Activated CD8-positive, alpha-beta T cell treated with anti-CD3 and anti-CD28 coated beads, Interleukin-2, amount 10 ng/mL, durations not matched to agents 7 days and 5 days (primary cell): ENCODE measurements around the gene NKAIN1. TPM values are rescaled to one million over a fixed set of nuclear protein-coding genes. Genes with fewer than 3 reads are reported as not detected.
A peak's percentile ranks its signal among the peaks of the same experiment; 100 is the strongest.
"Not testable (repeated sequence)": the region's sequence is repeated elsewhere in the genome, so short reads cannot be mapped to it uniquely, and the experiment has no call there.

Experiments used
- ATAC-seq: fragments of 150-1000 bp; cut with Tn5 transposase; one replicate; pipeline ENCODE4 v1.10.0; 2021; ENCODE audit warnings: moderate library complexity
- CTCF ChIA-PET: fragments of 350-600 bp; sonication (Branson Sonifier 250); formaldehyde crosslinking; loops from one replicate; lab custom pipeline; 2021; ENCODE audit warnings: antibody characterized with exemption; lab: Charles Lee
- POLR2A ChIA-PET: fragments of 350-600 bp; sonication (Branson Sonifier 250); formaldehyde crosslinking; loops from one replicate; lab custom pipeline; 2021; ENCODE audit warnings: antibody characterized with exemption; lab: Charles Lee
- DNase-seq: peaks from one replicate; pipeline ENCODE4 v3.0.0-alpha.2; 2020
- H3K27ac Mint-ChIP-seq: one replicate; pipeline ENCODE4 v1.8.0; 2021; ENCODE audit warnings: mild to moderate bottlenecking, mixed read lengths
- H3K27me3 Mint-ChIP-seq: one replicate; pipeline ENCODE4 v1.8.0; 2021; ENCODE audit warnings: low read depth, mixed read lengths
- H3K36me3 Mint-ChIP-seq: one replicate; pipeline ENCODE4 v1.8.0; 2021; ENCODE audit warnings: low read depth, mixed read lengths
- H3K4me1 Mint-ChIP-seq: one replicate; pipeline ENCODE4 v1.8.0; 2021; ENCODE audit warnings: low read depth, mixed read lengths
- H3K4me3 Mint-ChIP-seq: one replicate; pipeline ENCODE4 v1.8.0; 2021; ENCODE audit warnings: mild to moderate bottlenecking, mixed read lengths
- H3K9me3 Mint-ChIP-seq: one replicate; pipeline ENCODE4 v1.8.0; 2022; ENCODE audit warnings: mixed read lengths; ENCODE audit not compliant: insufficient read depth
- total RNA-seq, 2 experiments: library from RNA; stranded (reverse); gene quantifications; one replicate each; pipeline ENCODE4 v1.2.3, GENCODE V29; 2021

NKAIN1 gene
- total RNA-seq, 2 experiments from 2014 or later, result 0.63 to 2.0 TPM

GRCh38 chr1:31193729-31194128 is 46.0 kb downstream of the NKAIN1 start:
- no peak overlapping the region for H3K27ac Mint-ChIP-seq
- DNase-seq (no peak), ATAC-seq (no peak)
- no peaks in the 10 kb centered on the region for H3K27me3 Mint-ChIP-seq
- no peaks in the 10 kb centered on the region for H3K4me1 Mint-ChIP-seq
- CTCF ChIA-PET, result interaction anchor here (1.3 to 2.1 kb wide), 2 partner anchors 10 to 13 kb away, joined by 3 to 6 read pairs; no protein-coding TSS in a partner anchor
- no peaks in the 10 kb centered on the region for H3K36me3 Mint-ChIP-seq
- H3K9me3 Mint-ChIP-seq, result no peaks in the 10 kb centered on the region
- H3K4me3 Mint-ChIP-seq, result no peak overlapping the region
- POLR2A ChIA-PET, result no interaction called here

- Mint-ChIP-seq H3K4me1 (no peaks in the 10 kb centered on the region), H3K27ac (no peak overlapping the region), H3K4me3 (no peak overlapping the region), H3K36me3 (no peaks in the 10 kb centered on the region), H3K9me3 (no peaks in the 10 kb centered on the region), H3K27me3 (no peaks in the 10 kb centered on the region)
- ChIA-PET CTCF (interaction anchor here (2.3 kb wide), 1 partner anchor 10 kb away, joined by 9 read pairs; no protein-coding TSS in a partner anchor), POLR2A (no interaction called here)
- no peak for DNase-seq
- no peak for ATAC-seq
Observed at GRCh38 chr1:31191281-31191680, 48.4 kb downstream of the NKAIN1 start.

GRCh38 chr1:31189696-31190674 is 49.7 kb downstream of the NKAIN1 start:
- POLR2A ChIA-PET, result interaction anchor here (0.7 kb wide), 1 partner anchor 8 kb away, joined by 3 read pairs; no protein-coding TSS in a partner anchor
- Mint-ChIP-seq H3K27ac (no peak overlapping the region), H3K36me3 (no peaks in the 10 kb centered on the region), H3K9me3 (no peaks in the 10 kb centered on the region), H3K4me3 (no peak overlapping the region), H3K27me3 (no peaks in the 10 kb centered on the region), H3K4me1 (no peaks in the 10 kb centered on the region)
- DNase-seq, result no peak
- CTCF ChIA-PET, result interaction anchor here (1.1 to 2.3 kb wide), 2 partner anchors 9 kb away, joined by 6 to 9 read pairs; no protein-coding TSS in a partner anchor
- ATAC-seq, result no peak

GRCh38 chr1:31183927-31184554 is 55.6 kb downstream of the NKAIN1 start:
- Mint-ChIP-seq H3K27me3 (peaks cover 18% of the 10 kb centered on the region), H3K9me3 (no peaks in the 10 kb centered on the region), H3K4me1 (peaks cover 9% of the 10 kb centered on the region), H3K4me3 (no peak overlapping the region), H3K27ac (no peak overlapping the region), H3K36me3 (no peaks in the 10 kb centered on the region)
- ChIA-PET CTCF (interaction anchor here (0.6 to 5.6 kb wide), 19 partner anchors 10 to 365 kb away, joined by 3 to 46 read pairs (median 4); no protein-coding TSS in a partner anchor), POLR2A (no interaction called here)
- DNase-seq, result peak; percentile 56
- no peak for ATAC-seq

GRCh38 chr1:31183126-31183525 is 56.6 kb downstream of the NKAIN1 start:
- Mint-ChIP-seq H3K4me1 (peaks cover 9% of the 10 kb centered on the region), H3K27me3 (peaks cover 18% of the 10 kb centered on the region), H3K9me3 (no peaks in the 10 kb centered on the region), H3K27ac (no peak overlapping the region), H3K4me3 (no peak overlapping the region), H3K36me3 (no peaks in the 10 kb centered on the region)
- ATAC-seq (no peak), DNase-seq (no peak)
- CTCF ChIA-PET, result interaction anchor here (0.6 to 5.6 kb wide), 10 partner anchors 12 to 1277 kb away, joined by 3 to 46 read pairs (median 8); no protein-coding TSS in a partner anchor
- POLR2A ChIA-PET, result no interaction called here

- H3K4me3 Mint-ChIP-seq, result no peak overlapping the region
- ChIA-PET CTCF (interaction anchor here (0.6 to 5.6 kb wide), 10 partner anchors 12 to 1278 kb away, joined by 3 to 46 read pairs (median 4); partner anchors contain the start of gene PUM1), POLR2A (interaction anchor here (0.6 kb wide), 1 partner anchor 126 kb away, joined by 3 read pairs; no protein-coding TSS in a partner anchor)
- H3K9me3 Mint-ChIP-seq, result no peaks in the 10 kb centered on the region
- peaks cover 18% of the 10 kb centered on the region for H3K27me3 Mint-ChIP-seq
- peaks cover 9% of the 10 kb centered on the region for H3K4me1 Mint-ChIP-seq
- no peaks in the 10 kb centered on the region for H3K36me3 Mint-ChIP-seq
- peak; percentile 68 for DNase-seq
- peak; percentile 64 for ATAC-seq
- H3K27ac Mint-ChIP-seq, result no peak overlapping the region
Observed at GRCh38 chr1:31182352-31182751, 57.3 kb downstream of the NKAIN1 start.

GRCh38 chr1:31181515-31182343 is 58.0 kb downstream of the NKAIN1 start:
- Mint-ChIP-seq H3K9me3 (no peaks in the 10 kb centered on the region), H3K36me3 (no peaks in the 10 kb centered on the region), H3K4me1 (peaks cover 9% of the 10 kb centered on the region), H3K27ac (no peak overlapping the region), H3K27me3 (peaks cover 18% of the 10 kb centered on the region), H3K4me3 (peak overlapping the region; percentile 38)
- ATAC-seq, result peak; percentile 78
- ChIA-PET POLR2A (interaction anchor here (0.6 kb wide), 1 partner anchor 126 kb away, joined by 3 read pairs; no protein-coding TSS in a partner anchor), CTCF (interaction anchor here (0.7 to 5.6 kb wide), 19 partner anchors 8 to 450 kb away, joined by 3 to 46 read pairs (median 4); partner anchors contain the start of gene PUM1)
- peak; percentile 61 for DNase-seq

- POLR2A ChIA-PET, result no interaction called here
Observed at GRCh38 chr1:31180338-31180737, 59.3 kb downstream of the NKAIN1 start.

GRCh38 chr1:31176291-31176690 is 63.4 kb downstream of the NKAIN1 start:
- H3K9me3 Mint-ChIP-seq, POLR2A ChIA-PET, H3K27ac Mint-ChIP-seq, CTCF ChIA-PET, H3K36me3 Mint-ChIP-seq, H3K4me1 Mint-ChIP-seq, ATAC-seq, H3K4me3 Mint-ChIP-seq, DNase-seq: not testable (repeated sequence)
- peaks cover 12% of the 10 kb centered on the region for H3K27me3 Mint-ChIP-seq

More at GRCh38 chr1:31180338-31180737, 59.3 kb downstream of the NKAIN1 start:
- ATAC-seq, result no peak
- CTCF ChIA-PET, result interaction anchor here (0.9 to 5.6 kb wide), 8 partner anchors 9 to 369 kb away, joined by 3 to 46 read pairs (median 6); no protein-coding TSS in a partner anchor
- no peak for DNase-seq
- H3K9me3 Mint-ChIP-seq, result no peaks in the 10 kb centered on the region
- H3K4me3 Mint-ChIP-seq, result no peak overlapping the region
- peaks cover 9% of the 10 kb centered on the region for H3K4me1 Mint-ChIP-seq
- no peaks in the 10 kb centered on the region for H3K36me3 Mint-ChIP-seq
- H3K27me3 Mint-ChIP-seq, result peaks cover 18% of the 10 kb centered on the region
- no peak overlapping the region for H3K27ac Mint-ChIP-seq

- no peak for DNase-seq
- Mint-ChIP-seq H3K4me3 (no peak overlapping the region), H3K4me1 (peaks cover 13% of the 10 kb centered on the region), H3K27ac (peak overlapping the region; percentile 46), H3K9me3 (no peaks in the 10 kb centered on the region), H3K27me3 (no peaks in the 10 kb centered on the region), H3K36me3 (no peaks in the 10 kb centered on the region)
- CTCF ChIA-PET, result interaction anchor here (1.6 to 2.4 kb wide), 2 partner anchors 11 to 14 kb away, joined by 10 to 18 read pairs; no protein-coding TSS in a partner anchor
- POLR2A ChIA-PET, result interaction anchor here (0.9 kb wide), 1 partner anchor 126 kb away, joined by 3 read pairs; the partner anchor contains the start of genes SNRNP40 and ZCCHC17
- no peak for ATAC-seq
Observed at GRCh38 chr1:31170486-31170735, 69.3 kb downstream of the NKAIN1 start.
